HG03558 (cell line): ENCODE measurements around the gene UBE2D1.
A peak's percentile ranks its signal among the peaks of the same experiment; 100 is the strongest.

Experiments
- ATAC-seq: cut with Tn5 transposase; IDR thresholded peaks from one replicate; pipeline ENCODE4 v1.9.1; 2021; ENCODE audit warnings: moderate number of reproducible peaks; ENCODE audit not compliant: unreplicated experiment; ENCODE audit errors: extremely low read depth

UBE2D1 gene

GRCh38 chr10:58335306-58336005 is 650 bp downstream of the UBE2D1 start:
- ATAC-seq = peak; percentile 13

DNA sequence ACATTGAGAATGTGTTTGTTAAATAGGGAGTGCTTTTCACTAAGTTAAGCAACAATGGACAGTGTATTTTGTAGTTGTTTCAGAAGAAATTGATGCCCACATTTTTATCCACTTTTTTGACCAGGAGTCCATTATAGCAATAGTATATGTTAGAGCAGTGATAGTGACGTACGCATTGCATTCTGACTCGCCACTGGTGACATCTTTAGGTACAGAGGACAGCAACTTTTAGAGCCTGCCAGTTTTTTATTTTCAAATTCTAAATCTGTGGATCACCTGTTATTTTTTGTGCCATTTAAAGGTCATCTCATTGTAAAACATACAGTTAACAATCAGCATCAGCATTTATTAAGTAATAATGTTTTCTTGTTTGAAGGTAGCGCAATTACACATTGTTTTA is 1.4 kb downstream of the UBE2D1 start:
- no peak for ATAC-seq

- ATAC-seq = no peak
These were observed 6.6 kb downstream of the UBE2D1 start for GRCh38 chr10:58341422-58341821.

GRCh38 chr10:58341947-58342346 is 7.1 kb downstream of the UBE2D1 start:
- ATAC-seq = no peak

- ATAC-seq = no peak
These were observed 13.2 kb downstream of the UBE2D1 start for GRCh38 chr10:58347967-58348366.

- ATAC-seq = no peak
These were observed 13.8 kb downstream of the UBE2D1 start for GRCh38 chr10:58348571-58349033.

DNA sequence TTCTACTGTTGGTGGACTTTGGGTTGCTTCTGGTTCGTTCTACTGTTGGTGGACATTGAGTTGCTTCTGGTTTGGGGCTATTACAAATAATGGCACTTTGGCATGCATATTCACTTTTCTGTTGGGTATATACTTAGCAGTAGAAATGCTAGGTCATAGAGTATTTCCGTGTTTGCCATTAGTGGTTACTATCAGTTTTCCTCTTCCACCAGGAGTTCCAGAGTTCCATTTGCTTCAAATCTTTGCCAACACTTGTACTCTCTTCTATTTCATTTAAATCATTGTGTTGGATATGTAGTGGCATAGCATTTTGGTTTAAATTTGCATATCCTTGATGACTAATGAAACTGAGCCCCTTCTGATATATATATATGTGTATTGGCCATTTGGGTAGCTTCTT is 15.2 kb downstream of the UBE2D1 start:
- no peak for ATAC-seq

GRCh38 chr10:58350619-58351323 is 16.0 kb downstream of the UBE2D1 start:
- no peak for ATAC-seq

GRCh38 chr10:58351616-58352578 is 17.1 kb downstream of the UBE2D1 start:
- no peak for ATAC-seq

GRCh38 chr10:58352956-58353610 is 18.3 kb downstream of the UBE2D1 start:
- ATAC-seq = no peak

DNA sequence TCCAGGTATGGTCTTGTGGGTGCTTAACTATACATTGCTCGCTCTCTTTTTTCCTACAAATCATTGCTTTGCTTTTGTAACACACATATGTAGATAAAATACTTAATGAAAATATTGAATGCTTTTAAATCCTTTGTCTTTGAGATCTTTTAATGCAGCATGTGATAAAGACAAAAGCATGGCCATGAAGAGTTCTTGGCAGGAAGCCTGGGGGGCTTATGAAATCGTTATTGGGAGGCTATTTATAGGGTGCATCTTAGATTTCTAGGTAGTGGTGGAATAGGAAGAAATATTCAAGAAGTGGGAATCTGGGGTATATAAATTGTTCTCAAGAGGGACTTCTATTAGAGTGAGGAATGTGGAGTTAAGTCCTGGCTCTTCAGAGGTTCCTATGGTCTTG is 21.9 kb downstream of the UBE2D1 start:
- ATAC-seq = no peak

GRCh38 chr10:58358314-58358933 is 23.6 kb downstream of the UBE2D1 start:
- ATAC-seq = no peak

DNA sequence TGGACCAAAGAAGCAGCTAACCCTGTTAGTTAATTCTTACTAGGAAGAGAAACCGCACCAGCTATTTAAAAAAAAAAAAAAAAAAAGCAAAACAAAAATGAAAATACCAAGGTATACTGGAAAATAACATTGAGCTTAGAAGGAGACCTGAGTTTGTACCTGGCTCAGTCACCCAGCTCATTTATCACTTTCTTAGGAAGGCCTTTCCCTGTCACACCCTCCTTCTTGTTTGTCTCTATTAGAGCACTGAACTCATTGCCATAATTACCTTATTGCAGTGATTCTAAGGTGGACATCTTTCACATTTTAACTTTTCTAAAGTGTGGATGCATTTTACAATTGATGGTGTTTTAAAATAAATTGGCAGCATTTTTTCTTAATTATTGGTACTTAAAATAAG is 24.1 kb downstream of the UBE2D1 start:
- no peak for ATAC-seq

GRCh38 chr10:58359541-58359940 is 24.7 kb downstream of the UBE2D1 start:
- no peak for ATAC-seq

- no peak for ATAC-seq
These were observed 25.7 kb downstream of the UBE2D1 start for GRCh38 chr10:58360412-58361004.

DNA sequence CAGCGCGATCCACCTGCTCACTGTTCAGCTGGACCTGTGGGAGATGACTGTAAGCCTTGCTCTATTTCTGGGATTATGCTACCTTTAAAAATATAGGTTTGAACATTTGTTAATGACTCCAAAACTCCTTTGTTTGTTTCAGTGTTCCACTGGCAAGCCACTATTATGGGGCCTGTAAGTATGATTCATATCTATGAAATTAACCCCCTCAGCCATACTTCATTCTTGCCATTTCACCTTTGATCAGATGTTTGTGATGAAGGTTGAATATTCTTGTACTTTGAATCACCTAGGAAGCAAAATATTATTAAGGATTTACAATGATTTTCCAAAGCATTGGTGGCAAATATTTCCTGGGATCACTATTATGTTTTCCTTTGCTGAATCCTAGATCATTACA is 26.5 kb downstream of the UBE2D1 start:
- no peak for ATAC-seq

DNA sequence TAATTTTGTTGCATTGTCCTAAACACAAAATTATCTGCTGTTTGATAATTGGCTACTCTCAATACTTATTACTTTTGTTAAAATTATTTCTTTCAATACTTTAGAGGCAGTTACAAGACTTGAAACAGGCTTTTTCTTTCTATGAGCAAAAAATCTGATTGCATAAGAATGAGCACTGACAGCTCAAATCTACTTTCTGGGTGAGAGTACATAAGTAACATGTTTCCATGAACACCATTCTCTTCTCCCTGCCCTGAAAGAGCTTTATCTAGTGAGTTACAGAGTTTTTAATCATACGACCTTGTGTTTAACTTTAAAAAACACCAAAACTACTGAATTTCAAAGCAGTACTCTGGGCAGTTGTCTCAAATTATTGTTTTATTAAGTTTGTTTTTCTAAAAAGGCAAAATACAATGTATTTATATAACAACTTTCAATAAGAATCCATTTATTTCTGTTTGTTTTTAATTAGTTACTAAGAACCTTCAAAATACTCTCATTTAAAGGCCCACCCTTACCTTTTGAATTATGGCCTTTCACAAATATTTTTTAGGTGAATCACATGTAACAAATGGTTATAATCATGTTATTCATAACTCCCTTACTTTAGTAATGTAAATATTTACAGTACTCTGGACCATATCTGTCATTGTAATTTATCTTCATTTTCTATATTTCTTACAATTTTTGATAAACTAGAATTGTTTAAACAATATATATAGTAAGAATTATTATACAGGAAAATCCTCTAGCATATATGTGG is 27.4 kb downstream of the UBE2D1 start:
- no peak for ATAC-seq

GRCh38 chr10:58367069-58367468 is 32.3 kb downstream of the UBE2D1 start:
- ATAC-seq = no peak

- ATAC-seq = no peak
These were observed 36.7 kb downstream of the UBE2D1 start for GRCh38 chr10:58371473-58371872.
